Measurements from ENCODE around the gene SARM1. TPM values are rescaled to one million over a fixed set of nuclear protein-coding genes. Genes with fewer than 3 reads are reported as not detected.

Gene SARM1
- total RNA-seq, 4 donors from 2014 or later: 6.0 to 22.1 (median 9.5) TPM

DNA sequence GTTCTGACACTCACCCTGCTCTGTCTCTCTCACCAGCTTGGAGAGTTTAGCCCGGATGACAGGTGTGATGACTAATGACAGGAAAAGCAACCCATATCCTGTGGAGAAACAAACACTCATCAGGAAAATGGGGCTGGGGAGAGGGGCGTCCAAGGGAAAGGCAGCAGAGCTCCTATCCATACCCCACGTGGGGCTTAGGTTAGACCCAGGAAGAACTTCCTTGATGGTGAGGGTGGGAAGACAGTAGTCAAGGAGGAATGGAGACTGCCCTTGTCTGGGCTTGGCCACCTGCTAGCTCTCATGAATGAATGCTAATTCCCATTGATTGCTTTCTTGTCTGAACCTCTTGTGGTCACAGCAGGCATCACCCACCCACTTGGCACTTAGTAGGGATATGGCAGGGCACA, 30.7 kb downstream of the SARM1 start:
- in situ Hi-C loops (cut with MboI; ENCODE audit: low pct_ligation_motif_present in 1 of 4, low pct_unique_long_range_greater_than_20kb in 1 of 4, low sequenced_read_pairs in 3 of 4): no loop called here
- no peak for TF ChIP-seq EP300 (IDR thresholded peaks at IDR 0.05; ENCODE audit: low read depth)
- TF ChIP-seq, protein P1, sequence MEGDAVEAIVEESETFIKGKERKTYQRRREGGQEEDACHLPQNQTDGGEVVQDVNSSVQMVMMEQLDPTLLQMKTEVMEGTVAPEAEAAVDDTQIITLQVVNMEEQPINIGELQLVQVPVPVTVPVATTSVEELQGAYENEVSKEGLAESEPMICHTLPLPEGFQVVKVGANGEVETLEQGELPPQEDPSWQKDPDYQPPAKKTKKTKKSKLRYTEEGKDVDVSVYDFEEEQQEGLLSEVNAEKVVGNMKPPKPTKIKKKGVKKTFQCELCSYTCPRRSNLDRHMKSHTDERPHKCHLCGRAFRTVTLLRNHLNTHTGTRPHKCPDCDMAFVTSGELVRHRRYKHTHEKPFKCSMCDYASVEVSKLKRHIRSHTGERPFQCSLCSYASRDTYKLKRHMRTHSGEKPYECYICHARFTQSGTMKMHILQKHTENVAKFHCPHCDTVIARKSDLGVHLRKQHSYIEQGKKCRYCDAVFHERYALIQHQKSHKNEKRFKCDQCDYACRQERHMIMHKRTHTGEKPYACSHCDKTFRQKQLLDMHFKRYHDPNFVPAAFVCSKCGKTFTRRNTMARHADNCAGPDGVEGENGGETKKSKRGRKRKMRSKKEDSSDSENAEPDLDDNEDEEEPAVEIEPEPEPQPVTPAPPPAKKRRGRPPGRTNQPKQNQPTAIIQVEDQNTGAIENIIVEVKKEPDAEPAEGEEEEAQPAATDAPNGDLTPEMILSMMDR (IDR thresholded peaks at IDR 0.05): no peak
- no peak for TF ChIP-seq POLR2AphosphoS5 (IDR thresholded peaks at IDR 0.05)

DNA sequence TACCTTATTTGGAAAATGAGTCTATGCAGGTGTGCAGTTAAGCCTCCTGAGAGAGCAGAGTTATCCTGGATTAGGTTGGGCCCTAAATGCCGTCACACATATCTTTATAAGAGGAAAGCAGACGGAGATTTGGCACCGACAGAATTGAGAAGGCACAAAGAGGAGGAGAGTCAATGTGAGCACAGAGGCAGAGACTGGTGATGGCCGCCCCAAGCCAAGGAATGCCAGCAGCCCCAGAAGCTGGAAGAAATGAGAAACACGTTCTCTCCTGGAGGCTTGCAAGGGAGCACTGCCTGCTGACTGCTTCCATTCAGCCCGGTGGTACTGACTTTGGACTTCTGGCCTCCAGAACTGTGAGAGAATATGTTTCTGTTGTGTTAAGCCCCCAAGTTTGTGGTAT, 31.4 kb downstream of the SARM1 start:
- H3K27me3 ChIP-seq: no peaks in the 10 kb centered on the region
- no peak overlapping the region for H3K27ac ChIP-seq
- in situ Hi-C loops (cut with MboI; ENCODE audit: low pct_ligation_motif_present in 1 of 4, low pct_unique_long_range_greater_than_20kb in 1 of 4, low sequenced_read_pairs in 3 of 4) (no loop called here), intact Hi-C loops (cut with DNase I; ENCODE audit: low total_unique reads) (no loop called here)
- DNase-seq: no peak
- H3K4me3 ChIP-seq: no peak overlapping the region
- TF ChIP-seq EP300 (IDR thresholded peaks at IDR 0.05; ENCODE audit: low read depth) (no peak), POLR2A (IDR thresholded peaks at IDR 0.05) (no peak), POLR2AphosphoS5 (IDR thresholded peaks at IDR 0.05) (no peak)
- TF ChIP-seq, protein P1 (IDR thresholded peaks at IDR 0.05): no peak
- peaks cover 3 to 24% (median 20%) of the 10 kb centered on the region in 4 donors for H3K4me1 ChIP-seq
- WGBS, 2 donors (ENCODE audit: low coverage in 1 of 2): 92% methylated on average over 6 of the region's 6 CpGs; no CpG with 5 or more reads in 1 of the 2 donors
- no peaks in the 10 kb centered on the region for H3K9me3 ChIP-seq
- H3K36me3 ChIP-seq: no peaks in the 10 kb centered on the region

More for the DNA sequence above, 30.7 kb downstream of the SARM1 start:
- Histone ChIP-seq H3K27me3 (no peaks in the 10 kb centered on the region), H3K27ac (no peak overlapping the region), H3K36me3 (no peaks in the 10 kb centered on the region), H3K4me3 (no peak overlapping the region), H3K9me3 (no peaks in the 10 kb centered on the region), H3K4me1 (peaks cover 3 to 24% (median 17%) of the 10 kb centered on the region in 4 donors)
- 48 to 80% methylated on average over 1 to 3 of the region's 3 CpGs for WGBS, 2 donors (ENCODE audit: low coverage in 1 of 2)
- intact Hi-C loops (cut with DNase I; ENCODE audit: low total_unique reads): no loop called here
- DNase-seq: no peak

DNA sequence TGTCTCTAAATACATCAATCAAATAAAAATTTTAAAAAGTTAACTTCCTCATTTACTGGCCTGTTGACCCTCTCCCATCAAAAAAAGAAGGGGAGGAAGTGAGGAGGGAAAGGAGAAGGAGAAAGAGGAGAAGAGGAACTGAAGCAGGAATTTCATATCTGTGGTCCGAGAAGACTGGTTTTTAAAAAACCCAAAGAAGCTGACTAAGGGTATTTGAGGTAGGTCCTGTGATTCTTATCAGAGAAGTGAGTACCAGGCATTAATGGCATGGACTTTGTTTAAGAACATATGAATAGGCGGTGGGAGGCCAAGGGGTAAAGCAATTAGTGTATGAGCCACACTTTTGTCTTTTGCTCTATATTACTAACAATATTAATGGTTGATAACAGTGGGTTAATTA, 32.5 kb downstream of the SARM1 start:
- in situ Hi-C loops (cut with MboI; ENCODE audit: low pct_ligation_motif_present in 1 of 4, low pct_unique_long_range_greater_than_20kb in 1 of 4, low sequenced_read_pairs in 3 of 4) (no loop called here), intact Hi-C loops (cut with DNase I; ENCODE audit: low total_unique reads) (no loop called here)
- H3K27me3 ChIP-seq: no peaks in the 10 kb centered on the region
- peaks cover 3 to 26% (median 22%) of the 10 kb centered on the region in 4 donors for H3K4me1 ChIP-seq
- WGBS, 2 donors (ENCODE audit: low coverage in 1 of 2): 90 to 91% methylated on average over 2 of the region's 2 CpGs
- peak overlapping the region in 1 of 4 donors; percentile 2 for H3K27ac ChIP-seq
- no peak overlapping the region for H3K4me3 ChIP-seq
- DNase-seq: no peak
- H3K36me3 ChIP-seq: no peaks in the 10 kb centered on the region
- no peak for TF ChIP-seq POLR2A (IDR thresholded peaks at IDR 0.05)
- no peaks in the 10 kb centered on the region for H3K9me3 ChIP-seq

DNA sequence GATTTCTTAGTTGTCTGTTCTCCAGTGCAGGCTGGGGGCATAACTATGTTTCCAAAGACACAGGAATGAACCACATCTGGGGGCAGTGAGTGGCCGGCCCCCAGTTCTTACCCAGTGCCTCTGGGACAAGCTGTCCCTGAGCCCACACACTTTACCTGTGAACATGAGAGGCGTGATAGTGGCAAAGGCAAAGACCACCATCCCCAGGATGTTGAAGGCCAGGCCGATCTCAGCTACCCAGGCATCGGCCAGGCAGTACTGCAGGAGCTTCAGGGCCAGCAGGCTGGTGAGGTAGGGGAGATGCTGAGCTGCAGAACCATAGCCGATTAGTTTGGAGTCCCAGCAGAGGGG, 32.9 kb downstream of the SARM1 start:
- H3K4me1 ChIP-seq: peaks cover 3 to 26% (median 22%) of the 10 kb centered on the region in 4 donors
- H3K27me3 ChIP-seq: no peaks in the 10 kb centered on the region
- no peaks in the 10 kb centered on the region for H3K36me3 ChIP-seq
- no peaks in the 10 kb centered on the region for H3K9me3 ChIP-seq
- intact Hi-C loops (cut with DNase I; ENCODE audit: low total_unique reads): no loop called here
- WGBS, 2 donors (ENCODE audit: low coverage in 1 of 2): 93 to 100% methylated on average over 1 to 5 of the region's 5 CpGs
- DNase-seq: no peak
- in situ Hi-C loops (cut with MboI; ENCODE audit: low pct_ligation_motif_present in 1 of 4, low pct_unique_long_range_greater_than_20kb in 1 of 4, low sequenced_read_pairs in 3 of 4): no loop called here
- no peak overlapping the region for H3K4me3 ChIP-seq
- TF ChIP-seq POLR2AphosphoS5 (IDR thresholded peaks at IDR 0.05) (no peak), POLR2A (IDR thresholded peaks at IDR 0.05) (no peak), EP300 (IDR thresholded peaks at IDR 0.05; ENCODE audit: low read depth) (no peak)
- TF ChIP-seq, protein P1 (IDR thresholded peaks at IDR 0.05): no peak
- no peak overlapping the region for H3K27ac ChIP-seq
